Liver (tissue), 9 donors: ENCODE measurements around the gene FARP1. TPM values are rescaled to one million over a fixed set of nuclear protein-coding genes. Genes with fewer than 3 reads are reported as not detected.

Source experiments
- DNase-seq: peaks from one replicate; pipeline ENCODE4 v3.0.0-alpha.2; 2017; ENCODE audit warnings: low spot score
- H3K27ac ChIP-seq, 2 donors: one replicate each; pipeline ENCODE4 v1.7.0; 2013; ENCODE audit warnings: inconsistent platforms in 2 of 2, low read length in 2 of 2, control low read depth in 1 of 2, low read depth in 1 of 2, mild to moderate bottlenecking in 1 of 2
- H3K27me3 ChIP-seq, 4 donors: one replicate each; pipeline versions ENCODE4 v1.6.1 to v1.7.0; 2013; ENCODE audit warnings: low read length in 3 of 4, inconsistent platforms in 1 of 4, mild to moderate bottlenecking in 1 of 4, moderate library complexity in 1 of 4; ENCODE audit not compliant: control insufficient read depth in 4 of 4, insufficient read depth in 4 of 4
- H3K36me3 ChIP-seq, 4 donors: one replicate each; pipeline versions ENCODE4 v1.6.1 to v1.7.0; 2013; ENCODE audit warnings: low read length in 3 of 4, mild to moderate bottlenecking in 3 of 4, low read depth in 1 of 4, moderate library complexity in 1 of 4; ENCODE audit not compliant: control insufficient read depth in 4 of 4, insufficient read depth in 3 of 4
- H3K4me1 ChIP-seq, 4 donors: one replicate each; pipeline versions ENCODE4 v1.6.1 to v1.7.0; 2013; ENCODE audit warnings: low read length in 3 of 4, mild to moderate bottlenecking in 3 of 4, moderate library complexity in 1 of 4; ENCODE audit not compliant: control insufficient read depth in 4 of 4, insufficient read depth in 4 of 4
- H3K4me3 ChIP-seq, 3 donors: one replicate each; pipeline versions ENCODE4 v1.6.1 to v1.7.0; 2013; ENCODE audit warnings: low read length in 3 of 3, control low read depth in 1 of 3, low read depth in 1 of 3, mild to moderate bottlenecking in 1 of 3
- H3K9ac ChIP-seq, 2 donors: one replicate each; pipeline ENCODE4 v1.7.0; 2013; ENCODE audit warnings: low read length in 2 of 2, mild to moderate bottlenecking in 2 of 2, moderate library complexity in 2 of 2, control low read depth in 1 of 2, low read depth in 1 of 2
- H3K9me3 ChIP-seq, 4 donors: one replicate each; pipeline versions ENCODE4 v1.6.1 to v1.7.0; 2013; ENCODE audit warnings: low read length in 3 of 4; ENCODE audit not compliant: control insufficient read depth in 4 of 4
- EGR1 ChIP-seq, 2 donors: IDR thresholded peaks; 2 replicates each; pipeline ENCODE4 v1.6.1; 2016 to 2018; ENCODE audit warnings: antibody characterized with exemption in 2 of 2, low read depth in 2 of 2
- FOXA1 ChIP-seq: IDR thresholded peaks from 2 replicates; pipeline ENCODE4 v1.6.1; 2016; ENCODE audit warnings: antibody characterized with exemption
- FOXA2 ChIP-seq: IDR thresholded peaks from 2 replicates; pipeline ENCODE4 v1.6.1; 2016; ENCODE audit warnings: antibody characterized with exemption
- HNF4G ChIP-seq: IDR thresholded peaks from 2 replicates; pipeline ENCODE4 v1.6.1; 2016; ENCODE audit warnings: antibody characterized with exemption
- JUND ChIP-seq, 2 donors: IDR thresholded peaks; 2 replicates each; pipeline ENCODE4 v1.6.1; 2016; ENCODE audit warnings: antibody characterized with exemption in 2 of 2
- NR2F2 ChIP-seq: IDR thresholded peaks from 2 replicates; pipeline ENCODE4 v1.6.1; 2016; ENCODE audit warnings: antibody characterized with exemption
- RAD21 ChIP-seq, 2 donors: IDR thresholded peaks; 2 replicates each; pipeline ENCODE4 v1.6.1; 2016; ENCODE audit warnings: antibody characterized with exemption in 2 of 2, mild to moderate bottlenecking in 2 of 2
- RXRA ChIP-seq, 2 donors: IDR thresholded peaks; 2 replicates each; pipeline ENCODE4 v1.6.1; 2017 to 2018; ENCODE audit warnings: antibody characterized with exemption in 2 of 2, mild to moderate bottlenecking in 1 of 2
- SP1 ChIP-seq: IDR thresholded peaks from 2 replicates; pipeline ENCODE4 v1.6.1; 2018; ENCODE audit warnings: antibody characterized with exemption, mild to moderate bottlenecking
- YY1 ChIP-seq: IDR thresholded peaks from 2 replicates; pipeline ENCODE4 v1.6.1; 2016; ENCODE audit warnings: antibody characterized with exemption, mild to moderate bottlenecking
- ZBTB33 ChIP-seq: IDR thresholded peaks from 2 replicates; pipeline ENCODE4 v1.6.1; 2016; ENCODE audit warnings: antibody characterized with exemption
- WGBS: extraction: QIAGEN DNeasy Blood & Tissue Kit; methylation state at CpG from one replicate; pipeline ENCODE4 v1.1.7; 2013; 5-methylcytosine and 5-hydroxymethylcytosine counted together
- polyA plus RNA-seq, 2 donors: library from polyadenylated mRNA; stranded (reverse) in 1 of 2; unstranded in 1 of 2; fragments of 200-250 nt in 1 of 2; fragments of >200 nt in 1 of 2; fragmentation: Nextera tagmentation in 1 of 2; extraction: Ambion mirVana in 1 of 2; gene quantifications; one replicate each; pipeline versions ENCODE4 v1.2.1 to v1.2.3, GENCODE V29; 2013 to 2015
- total RNA-seq, 2 donors: library from RNA; depleted of rRNA; stranded (reverse); fragments of >200 nt; gene quantifications; one replicate each; pipeline ENCODE4 v1.2.3, GENCODE V29; 2014
- donor health status: healthy.
- donor health status: healthy.
- donor health status: healthy.
- donor health status: healthy.
- donor health status: healthy.

FARP1 gene
- total and polyA plus RNA-seq, 4 donors: 28.4 to 62.6 (median 39.8) TPM

- TF ChIP-seq ZBTB33: no peak
- no peak for TF ChIP-seq FOXA1
- TF ChIP-seq FOXA2: no peak
These were observed 185.6 kb downstream of the FARP1 start (continued) for GRCh38 chr13:98328511-98328910.

GRCh38 chr13:98332222-98332621, 189.3 kb downstream of the FARP1 start:
- no peak overlapping the region for H3K4me3 ChIP-seq

GRCh38 chr13:98332691-98333090, 189.8 kb downstream of the FARP1 start:
- Histone ChIP-seq H3K9ac (no peak overlapping the region), H3K27me3 (no peaks in the 10 kb centered on the region), H3K27ac (no peak overlapping the region), H3K4me1 (peaks cover 0 to 3% (median 2%) of the 10 kb centered on the region in 4 donors), H3K4me3 (no peak overlapping the region), H3K9me3 (no peaks in the 10 kb centered on the region), H3K36me3 (peaks cover 0 to 4% (median 0%) of the 10 kb centered on the region in 4 donors)
- no peak for TF ChIP-seq SP1
- DNase-seq: no peak
- WGBS: 94% methylated on average over 5 of the region's 5 CpGs

More at GRCh38 chr13:98332222-98332621, 189.3 kb downstream of the FARP1 start:
- no peak for TF ChIP-seq RXRA (IDR thresholded peaks at IDR 0.05)
- TF ChIP-seq JUND (IDR thresholded peaks at IDR 0.05): no peak
- TF ChIP-seq HNF4G: no peak
- Histone ChIP-seq H3K4me1 (peaks cover 0 to 3% (median 2%) of the 10 kb centered on the region in 4 donors), H3K27me3 (no peaks in the 10 kb centered on the region), H3K27ac (no peak overlapping the region), H3K9ac (no peak overlapping the region), H3K36me3 (peaks cover 0 to 4% (median 0%) of the 10 kb centered on the region in 4 donors), H3K9me3 (no peaks in the 10 kb centered on the region)
- no peak for DNase-seq
- 56% methylated on average over 2 of the region's 2 CpGs for WGBS

DNA sequence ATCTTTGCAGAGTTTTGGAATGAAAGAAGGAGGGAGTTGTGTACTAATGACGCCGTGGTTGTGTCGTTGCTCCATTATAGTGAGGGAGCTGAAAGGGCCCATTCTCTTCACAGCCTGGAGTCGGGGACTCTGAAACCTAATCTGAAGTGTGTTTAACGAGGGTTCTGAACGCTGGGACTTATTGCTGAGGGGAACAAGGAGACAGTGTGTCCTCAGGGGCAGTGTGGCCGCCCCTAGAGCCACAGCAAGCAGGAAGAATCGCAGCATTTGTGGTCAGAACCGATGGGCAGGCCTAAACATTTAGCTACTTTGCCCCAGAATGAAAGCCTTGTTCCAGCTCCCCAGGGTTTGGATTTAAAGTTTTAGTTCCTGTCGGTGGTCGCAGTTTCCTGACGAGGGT, 190.6 kb downstream of the FARP1 start:
- 86% methylated on average over 12 of the region's 12 CpGs for WGBS
- Histone ChIP-seq H3K36me3 (peaks cover 0 to 4% (median 0%) of the 10 kb centered on the region in 4 donors), H3K4me3 (no peak overlapping the region), H3K9me3 (no peaks in the 10 kb centered on the region), H3K27ac (no peak overlapping the region), H3K9ac (no peak overlapping the region), H3K27me3 (no peaks in the 10 kb centered on the region), H3K4me1 (peaks cover 0 to 3% (median 2%) of the 10 kb centered on the region in 4 donors)
- TF ChIP-seq EGR1 (IDR thresholded peaks at IDR 0.05; ENCODE audit: low read depth in 2 of 2) (no peak), YY1 (no peak), NR2F2 (no peak), ZBTB33 (no peak), RAD21 (IDR thresholded peaks at IDR 0.05) (no peak)
- no peak for DNase-seq
